Panc1 (cell line): ENCODE measurements around the gene IPO11. TPM values are rescaled to one million over a fixed set of nuclear protein-coding genes. Genes with fewer than 3 reads are reported as not detected.

Source experiments
- ATAC-seq: fragments of 200-7000 bp; cut with Tn5 transposase; 2 replicates; pipeline ENCODE4 v1.9.1; 2020; ENCODE audit warnings: mild to moderate bottlenecking, moderate library complexity
- BruUV-seq: library from RNA; stranded (reverse); fragments of 400-500 nt; replicated peaks from 2 replicates; lab custom pipeline; 2021; lab: Mats Ljungman, UMichigan
- CTCF ChIA-PET: fragments of 300-600 bp; sonication (Branson Sonifier 250); formaldehyde crosslinking; loops from one replicate; lab custom pipeline; 2022; ENCODE audit warnings: antibody characterized with exemption; lab: Charles Lee
- POLR2A ChIA-PET: fragments of 300-600 bp; sonication (Branson Sonifier 250); formaldehyde crosslinking; loops from one replicate; lab custom pipeline; 2022; ENCODE audit warnings: antibody characterized with exemption; lab: Charles Lee
- DNase-seq: peaks from one replicate; pipeline ENCODE4 v3.0.0-alpha.2; 2010; ENCODE audit warnings: low read depth, low spot score
- H3K27ac ChIP-seq: 2 replicates; pipeline ENCODE4 v1.5.1; 2011; ENCODE audit warnings: mild to moderate bottlenecking, low read length, inconsistent platforms
- H3K27me3 ChIP-seq: fragments of 200-500 bp; sonication (Bioruptor generic); 2 replicates; pipeline ENCODE4 v1.6.0; 2014; ENCODE audit warnings: low read length, inconsistent platforms; ENCODE audit not compliant: control insufficient read depth, insufficient read depth
- H3K36me3 ChIP-seq: fragments of 200-500 bp; sonication (Bioruptor generic); 2 replicates; pipeline ENCODE4 v1.5.1; 2014; ENCODE audit warnings: inconsistent platforms, mild to moderate bottlenecking, low read length, moderate library complexity; ENCODE audit not compliant: control insufficient read depth, insufficient read depth
- H3K4me1 ChIP-seq: 2 replicates; pipeline ENCODE4 v1.5.1; 2011; ENCODE audit warnings: inconsistent platforms, mild to moderate bottlenecking, low read length, moderate library complexity; ENCODE audit not compliant: control insufficient read depth, insufficient read depth
- H3K4me3 ChIP-seq, 2 experiments: 2 replicates each; pipeline ENCODE4 v1.5.1; 2011 to 2012; ENCODE audit warnings: low read depth in 2 of 2, low read length in 2 of 2, mild to moderate bottlenecking in 2 of 2, inconsistent platforms in 1 of 2, moderate library complexity in 1 of 2
- H3K9me3 ChIP-seq: fragments of 200-500 bp; sonication (Bioruptor generic); 2 replicates; pipeline ENCODE4 v1.5.1; 2014; ENCODE audit warnings: low read depth, mild to moderate bottlenecking, inconsistent platforms, low read length, moderate library complexity; ENCODE audit not compliant: control insufficient read depth, insufficient read depth
- CTCF ChIP-seq: fragments of 450-650 bp; IDR thresholded peaks from 2 replicates; pipeline ENCODE4 v1.5.1; 2017; ENCODE audit warnings: mild to moderate bottlenecking
- POLR2AphosphoS5 ChIP-seq: IDR thresholded peaks from 2 replicates; pipeline ENCODE4 v1.6.1; 2012; ENCODE audit warnings: mild to moderate bottlenecking, low read depth, low read length, moderate library complexity
- REST ChIP-seq, 2 experiments: IDR thresholded peaks; 2 replicates each; pipeline ENCODE4 v1.6.1; 2011 to 2012; ENCODE audit warnings: low read depth in 2 of 2, control low read depth in 1 of 2, low read length in 1 of 2, mild to moderate bottlenecking in 1 of 2, moderate library complexity in 1 of 2; ENCODE audit not compliant: insufficient read depth in 1 of 2
- SIN3A ChIP-seq: IDR thresholded peaks from 2 replicates; pipeline ENCODE4 v1.6.1; 2012; ENCODE audit warnings: low read depth, mild to moderate bottlenecking, low read length, moderate library complexity, borderline replicate concordance; ENCODE audit not compliant: insufficient read depth
- TCF7L2 ChIP-seq: IDR thresholded peaks from 2 replicates; pipeline ENCODE4 v1.6.1; 2011; ENCODE audit warnings: mild to moderate bottlenecking, low read depth, low read length, inconsistent platforms
- in situ Hi-C: cut with HindIII; loops from 2 replicates; pipeline ENCODE4 v1.10.0; 2016; ENCODE audit warnings: low sequenced_read_pairs, low pct_unique_long_range_greater_than_20kb
- intact Hi-C: fragments of 100-400 bp; cut with micrococcal nuclease; formaldehyde crosslinking; loops from one replicate; pipeline ENCODE4 v1.10.0; 2022; ENCODE audit not compliant: unreplicated experiment
- total RNA-seq: library from RNA; stranded (reverse); gene quantifications from one replicate; pipeline ENCODE4 v1.2.1, GENCODE V29; 2021; ENCODE audit not compliant: unreplicated experiment

IPO11 gene
- total RNA-seq, 1 experiment from 2014 or later: 39.8 TPM

DNA sequence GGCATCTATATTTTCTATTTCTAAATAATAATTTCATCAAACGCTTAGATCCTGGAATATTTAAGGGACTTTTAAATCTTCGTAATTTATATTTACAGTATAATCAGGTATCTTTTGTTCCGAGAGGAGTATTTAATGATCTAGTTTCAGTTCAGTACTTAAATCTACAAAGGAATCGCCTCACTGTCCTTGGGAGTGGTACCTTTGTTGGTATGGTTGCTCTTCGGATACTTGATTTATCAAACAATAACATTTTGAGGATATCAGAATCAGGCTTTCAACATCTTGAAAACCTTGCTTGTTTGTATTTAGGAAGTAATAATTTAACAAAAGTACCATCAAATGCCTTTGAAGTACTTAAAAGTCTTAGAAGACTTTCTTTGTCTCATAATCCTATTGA is 167.2 kb downstream of the IPO11 start:
- Histone ChIP-seq H3K4me1 (no peaks in the 10 kb centered on the region), H3K27ac (no peak overlapping the region), H3K9me3 (no peaks in the 10 kb centered on the region), H3K27me3 (no peaks in the 10 kb centered on the region), H3K36me3 (no peaks in the 10 kb centered on the region), H3K4me3 (no peak overlapping the region)
- TF ChIP-seq POLR2AphosphoS5 (no peak), REST (IDR thresholded peaks at IDR 0.05; ENCODE audit: insufficient read depth in 1 of 2, low read depth in 2 of 2, low read length in 1 of 2) (no peak), CTCF (no peak), TCF7L2 (no peak), SIN3A (no peak)
- in situ Hi-C loops (no loop called here), intact Hi-C loops (no loop called here)
- no peak for DNase-seq
- ATAC-seq: no peak
- CTCF ChIA-PET: no interaction called here
- no TSS peak for BruUV-seq
- POLR2A ChIA-PET: interaction anchor here (0.6 kb wide), 1 partner anchor 91 kb away, joined by 10 read pairs; no protein-coding TSS in a partner anchor

DNA sequence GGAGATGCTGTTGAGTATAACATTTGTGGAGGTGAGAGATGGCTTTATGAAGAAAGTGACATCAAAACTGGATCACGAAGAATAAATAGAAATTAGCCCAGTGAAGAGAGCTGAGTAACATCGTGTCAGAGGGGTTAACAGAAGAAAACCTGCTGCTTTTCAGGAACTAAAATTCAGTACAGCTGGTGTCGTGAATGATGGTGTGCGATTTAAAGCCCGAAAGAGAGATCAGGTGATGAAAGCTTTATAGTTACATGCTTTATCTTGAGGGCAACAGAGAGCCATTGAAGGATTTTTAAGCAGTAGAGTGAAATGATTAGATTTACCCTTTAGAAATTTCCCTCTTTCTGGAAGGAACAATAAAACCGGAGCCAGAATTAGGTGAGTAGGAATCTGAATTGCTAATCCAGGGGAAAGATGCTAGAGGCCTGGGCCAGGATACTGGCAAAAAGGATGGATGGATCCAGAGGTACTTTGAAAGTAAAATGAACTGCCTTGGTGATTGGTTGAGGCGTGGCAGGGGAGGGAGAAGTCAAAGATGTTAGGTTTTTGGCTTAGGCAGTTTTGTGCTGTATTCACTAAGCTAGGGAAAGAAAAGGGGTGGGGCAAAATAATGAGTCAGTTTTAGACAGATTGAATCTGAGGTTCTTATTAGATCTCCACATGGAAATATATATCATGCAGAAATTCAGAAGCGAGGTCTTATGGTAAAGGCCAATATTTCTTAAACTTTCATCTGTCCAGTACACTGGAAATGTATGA is 169.5 kb downstream of the IPO11 start:
- in situ Hi-C loops (no loop called here), intact Hi-C loops (no loop called here)
- TF ChIP-seq CTCF: no peak
- TF ChIP-seq SIN3A: no peak
- no peak for TF ChIP-seq REST (IDR thresholded peaks at IDR 0.05; ENCODE audit: insufficient read depth in 1 of 2, low read depth in 2 of 2, low read length in 1 of 2)
- no peak for TF ChIP-seq POLR2AphosphoS5
- TF ChIP-seq TCF7L2: no peak
- H3K9me3 ChIP-seq: no peaks in the 10 kb centered on the region
- no peaks in the 10 kb centered on the region for H3K36me3 ChIP-seq
- no peaks in the 10 kb centered on the region for H3K27me3 ChIP-seq
- no peak overlapping the region for H3K4me3 ChIP-seq
- no TSS peak for BruUV-seq
- POLR2A ChIA-PET: no interaction called here
- CTCF ChIA-PET: no interaction called here
- no peak overlapping the region for H3K27ac ChIP-seq
- ATAC-seq: no peak
- H3K4me1 ChIP-seq: no peaks in the 10 kb centered on the region
- no peak for DNase-seq
